HG03378 (cell line): Measurements from ENCODE around the gene GFRA1.
"Not testable (repeated sequence)": the region's sequence is repeated elsewhere in the genome, so short reads cannot be mapped to it uniquely, and the experiment has no call there.

Experiments used
- ATAC-seq: cut with Tn5 transposase; IDR thresholded peaks from one replicate; pipeline ENCODE4 v1.9.1; 2021; ENCODE audit warnings: mild to moderate bottlenecking, moderate library complexity; ENCODE audit not compliant: unreplicated experiment

Gene GFRA1

DNA sequence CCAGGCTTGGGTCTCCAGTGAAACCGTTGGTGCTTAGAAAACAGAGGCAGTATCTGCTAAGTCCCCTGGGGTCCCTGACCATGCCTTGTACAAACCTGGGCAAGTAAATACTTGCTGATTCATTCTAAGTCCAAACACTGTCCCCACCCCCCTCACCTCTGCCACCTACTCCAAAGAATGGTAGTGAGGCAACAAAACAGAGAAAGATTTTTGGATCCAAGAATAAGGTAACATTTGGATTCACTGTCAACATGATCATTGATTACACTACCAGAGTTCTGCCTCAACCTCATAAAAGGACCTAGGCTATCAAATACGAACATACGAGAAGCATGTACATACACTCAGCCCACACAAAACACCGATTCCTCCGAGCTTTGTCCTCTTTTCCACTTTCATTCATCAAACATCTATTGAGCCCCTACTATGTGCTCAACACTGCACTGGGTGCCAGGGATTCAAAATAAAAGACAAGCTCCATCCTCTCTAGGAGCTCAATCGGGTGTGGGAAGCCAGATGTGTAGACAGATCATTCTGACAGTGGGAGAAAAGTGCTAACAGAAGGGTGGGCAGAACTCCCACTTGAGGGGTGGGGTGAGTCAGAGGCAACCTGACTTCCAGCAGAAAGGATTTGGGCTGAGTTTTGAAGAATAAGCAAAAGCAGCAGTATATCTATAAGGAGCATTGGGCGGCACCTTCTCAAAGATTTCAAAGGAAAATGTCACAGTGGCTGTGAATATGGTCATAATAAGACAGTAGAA lies 71.2 kb downstream of the GFRA1 start:
- ATAC-seq: no peak

- no peak for ATAC-seq
These were observed 72.0 kb downstream of the GFRA1 start for GRCh38 chr10:116201011-116201410.

DNA sequence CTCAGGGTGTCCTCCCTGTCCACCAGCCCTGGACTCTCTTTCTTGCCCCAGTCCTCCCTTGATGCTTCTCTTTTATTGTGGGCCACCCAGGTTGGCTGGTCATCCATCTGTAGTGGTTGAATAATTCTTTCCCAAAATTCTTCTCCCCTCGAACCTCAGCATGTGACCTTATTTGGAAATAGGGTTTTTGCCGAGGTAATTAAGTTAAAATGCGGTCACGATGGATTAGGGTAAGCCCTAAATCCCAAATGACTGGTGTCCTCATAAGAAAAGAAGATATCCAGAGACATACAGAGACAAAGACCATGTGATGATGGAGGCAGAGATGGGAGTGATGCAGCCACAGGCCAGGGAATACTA lies 74.3 kb downstream of the GFRA1 start:
- no peak for ATAC-seq

DNA sequence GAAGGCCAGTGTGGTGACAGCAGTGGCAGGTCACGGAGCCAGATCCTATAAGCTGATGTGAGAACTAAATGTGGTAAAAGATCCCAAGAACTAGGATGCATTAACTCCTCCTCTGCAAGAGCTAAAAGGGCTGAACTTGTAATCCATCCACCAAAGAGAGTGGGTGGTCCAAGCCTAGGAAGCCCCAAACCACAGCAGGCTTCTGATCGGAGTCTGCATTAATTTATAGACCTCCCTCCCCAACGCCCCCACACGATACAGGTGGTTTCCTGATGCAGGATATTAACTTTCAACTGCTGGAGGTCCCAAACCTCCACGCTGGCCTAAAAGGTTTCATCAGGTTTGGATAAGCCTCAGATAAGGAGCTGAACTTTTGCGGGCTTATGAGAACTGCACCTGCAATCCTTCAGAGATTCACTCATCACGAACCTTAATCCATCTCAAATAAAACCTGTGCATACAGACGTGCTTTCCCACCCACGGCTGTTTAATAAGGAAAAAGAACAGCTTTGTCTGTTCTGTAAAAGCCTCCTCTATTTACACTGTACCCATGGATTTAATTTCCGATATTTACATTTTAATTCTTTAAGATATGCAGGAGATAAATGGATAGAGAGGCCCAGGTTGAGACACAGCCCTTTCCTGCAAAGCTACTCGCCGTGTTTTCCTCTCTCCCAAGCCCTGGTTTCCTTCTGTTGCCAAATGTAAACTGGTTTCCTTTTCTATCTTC lies 74.9 kb downstream of the GFRA1 start:
- ATAC-seq: no peak

DNA sequence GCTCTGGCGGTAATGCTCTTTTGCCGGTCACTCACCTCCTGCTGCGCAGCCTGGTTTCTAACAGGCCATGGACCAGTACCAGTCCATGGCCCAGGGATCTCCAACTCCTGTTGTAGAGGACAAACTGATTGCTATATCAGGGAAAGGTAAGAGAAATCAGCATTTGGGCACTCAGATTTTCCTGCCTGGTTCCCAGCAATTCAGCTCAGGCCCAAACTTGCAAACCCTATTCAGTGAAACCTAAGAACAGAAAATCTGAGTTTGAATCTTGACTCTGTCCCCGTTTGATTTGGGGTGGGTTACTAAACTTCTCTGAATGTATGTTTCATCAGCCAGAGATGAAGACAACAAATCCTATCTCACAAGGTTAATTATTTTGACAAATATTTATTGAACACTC lies 77.4 kb downstream of the GFRA1 start:
- no peak for ATAC-seq

GRCh38 chr10:116195039-116195438 lies 78.0 kb downstream of the GFRA1 start:
- ATAC-seq: no peak

GRCh38 chr10:116194061-116194460 lies 78.9 kb downstream of the GFRA1 start:
- ATAC-seq: no peak

GRCh38 chr10:116190883-116191282 lies 82.1 kb downstream of the GFRA1 start:
- no peak for ATAC-seq

DNA sequence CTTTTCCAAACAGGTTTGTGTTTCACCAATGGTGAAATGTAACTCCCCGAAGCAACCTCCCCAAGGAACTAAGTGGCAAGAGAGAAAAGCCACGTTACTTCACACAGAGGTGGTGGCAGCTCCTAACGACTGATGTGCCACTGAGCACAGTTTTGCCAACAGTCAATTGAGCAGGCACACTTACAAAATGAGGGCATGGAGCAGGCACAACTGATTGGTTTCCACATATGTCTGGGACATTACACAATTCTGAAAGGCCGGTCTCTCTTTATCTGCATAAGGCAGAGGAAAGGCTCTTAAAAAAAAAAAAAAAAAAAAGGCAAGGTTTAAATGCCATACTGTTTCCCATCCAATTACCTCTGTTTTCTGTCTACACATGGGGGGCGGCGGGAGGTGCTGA lies 86.7 kb downstream of the GFRA1 start:
- no peak for ATAC-seq

GRCh38 chr10:116185199-116185867 lies 87.7 kb downstream of the GFRA1 start:
- ATAC-seq: no peak

DNA sequence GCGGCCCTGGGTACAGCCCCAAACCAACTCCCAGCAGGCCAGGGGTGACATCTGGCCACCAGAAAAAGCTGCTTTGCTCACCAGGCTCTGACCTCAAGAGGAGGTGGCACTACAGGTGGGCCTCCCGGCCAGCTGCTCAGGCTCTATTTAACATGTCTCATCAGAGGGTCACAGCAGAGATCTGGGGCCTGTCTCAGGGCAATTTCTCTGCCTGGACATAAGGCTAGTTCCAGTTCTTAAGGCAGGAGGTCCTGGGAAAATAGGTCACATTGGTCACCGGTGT lies 88.6 kb downstream of the GFRA1 start:
- no peak for ATAC-seq

DNA sequence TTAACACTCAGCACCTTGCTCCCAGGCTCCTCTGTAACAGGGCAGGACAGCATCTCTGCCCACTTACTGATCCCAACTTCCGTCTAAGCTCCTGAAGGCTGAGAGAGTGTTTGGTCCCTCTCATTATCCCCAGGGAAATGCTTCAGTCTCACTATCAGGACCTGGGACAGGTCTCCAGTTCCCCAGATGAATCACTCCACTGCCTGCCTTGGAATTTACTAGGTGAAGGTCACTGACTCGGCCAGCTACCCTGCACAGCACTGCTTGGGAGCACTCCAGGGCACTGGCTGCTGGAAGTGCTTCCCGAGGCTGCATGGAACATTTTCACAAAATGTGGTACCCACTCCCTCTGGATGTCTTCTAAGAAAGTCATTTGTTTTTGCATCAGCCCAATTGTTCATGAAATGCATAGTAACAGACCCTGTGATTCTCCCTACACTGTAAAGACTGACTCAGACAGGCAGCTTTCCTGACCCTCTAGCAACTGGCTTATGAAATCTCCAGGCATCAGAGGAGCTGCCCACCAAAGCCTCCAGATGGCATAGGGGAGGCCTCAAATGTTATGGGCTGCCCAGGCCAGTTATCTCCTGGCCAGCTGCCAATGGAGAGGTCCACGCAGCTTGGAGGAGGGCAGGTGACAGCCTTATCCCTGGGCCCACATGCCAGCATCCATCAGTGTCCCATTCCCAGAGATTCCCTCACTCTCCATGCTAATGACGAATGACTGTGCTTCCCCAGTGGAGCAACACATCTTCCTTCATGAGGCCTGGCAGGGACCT lies 89.1 kb downstream of the GFRA1 start:
- no peak for ATAC-seq

DNA sequence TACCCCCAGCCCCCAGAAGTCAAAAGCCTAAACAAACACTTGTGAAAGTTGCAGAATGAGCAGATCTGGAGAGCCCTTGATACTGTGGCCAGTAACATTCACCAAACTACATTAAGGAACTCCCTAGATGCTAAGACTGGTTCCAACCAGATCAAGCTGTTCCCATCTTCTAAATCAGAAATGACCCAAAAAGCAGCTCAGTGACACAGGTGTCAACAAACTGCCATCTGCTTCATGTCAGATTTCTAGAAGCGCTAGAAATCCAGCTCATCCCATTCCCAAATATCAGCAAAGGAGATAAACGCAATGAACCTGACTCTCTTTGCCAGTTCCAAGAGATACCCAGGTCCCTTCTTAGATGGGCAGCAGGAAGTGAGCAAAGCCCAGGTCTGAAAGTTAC lies 90.6 kb downstream of the GFRA1 start:
- no peak for ATAC-seq

GRCh38 chr10:116178086-116178605 lies 94.9 kb downstream of the GFRA1 start:
- ATAC-seq: no peak

GRCh38 chr10:116175231-116175630 lies 97.8 kb downstream of the GFRA1 start:
- no peak for ATAC-seq

DNA sequence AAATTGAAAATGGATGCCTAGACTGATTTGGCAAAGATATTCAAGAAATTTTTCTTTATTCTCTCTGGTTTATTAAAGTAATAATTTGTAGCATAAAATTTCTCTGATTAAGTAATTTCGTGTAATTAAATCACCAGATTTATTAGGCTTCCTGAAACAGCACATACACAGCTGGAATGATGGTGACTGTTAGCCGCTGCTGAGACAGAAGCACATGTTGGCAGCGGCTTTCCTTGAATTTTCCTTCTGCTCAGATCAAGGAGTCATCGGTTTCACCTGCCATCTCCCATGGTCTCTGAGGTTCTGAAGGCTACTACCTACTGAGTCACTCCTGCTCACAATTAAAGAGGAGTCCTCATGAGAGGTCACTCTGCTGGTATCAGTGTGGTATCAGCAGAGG lies 101.5 kb downstream of the GFRA1 start:
- no peak for ATAC-seq

DNA sequence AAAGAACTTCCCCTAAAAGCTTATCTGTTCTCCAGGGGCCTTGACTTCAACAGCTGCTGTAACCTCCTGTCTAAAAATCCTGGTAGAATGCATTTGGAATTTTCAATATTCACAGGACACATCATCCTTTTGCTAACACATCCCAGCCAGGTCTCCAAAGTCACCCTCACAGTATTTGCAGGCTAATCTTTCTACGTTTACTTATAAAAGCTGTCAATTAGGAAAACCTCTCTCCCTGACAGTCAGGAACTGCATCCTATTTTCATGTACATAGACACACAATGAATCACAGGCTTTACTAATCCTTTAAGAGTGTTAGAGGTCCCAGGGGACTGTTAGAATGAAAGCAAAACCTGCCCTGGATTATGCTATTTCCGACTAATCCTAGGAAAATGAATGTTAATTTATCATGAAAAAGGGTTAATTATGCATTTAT lies 102.2 kb downstream of the GFRA1 start:
- ATAC-seq: no peak

DNA sequence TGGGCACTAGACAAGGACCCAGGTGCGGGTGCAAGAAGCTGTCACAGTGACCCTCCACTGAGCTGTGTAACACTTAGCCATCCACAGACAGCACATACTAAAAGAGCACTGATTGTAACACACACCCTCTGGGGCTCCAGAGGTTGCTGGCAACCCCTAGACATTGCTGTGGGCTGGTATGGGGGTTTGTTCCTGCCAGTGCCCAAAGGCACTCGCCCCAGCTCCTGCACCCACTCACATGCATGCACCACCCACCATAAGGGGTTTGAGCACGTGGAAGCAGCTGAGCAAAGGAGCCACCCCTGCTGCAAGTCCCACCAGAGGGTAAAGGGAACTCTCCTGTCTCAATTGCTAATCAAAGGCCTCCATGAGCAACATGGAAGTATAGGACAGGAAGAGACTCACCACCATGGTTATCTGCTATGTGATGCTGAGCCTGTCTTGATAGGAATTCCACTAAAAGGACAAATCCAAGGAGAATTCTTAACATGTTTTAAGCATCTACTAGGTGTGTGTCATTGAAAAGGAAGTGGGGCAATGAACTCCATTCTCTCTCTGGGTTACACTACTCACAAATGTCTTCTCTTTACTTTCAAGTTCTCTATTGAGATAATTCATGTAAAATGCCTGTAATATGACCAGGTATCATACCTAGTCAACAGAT lies 103.1 kb downstream of the GFRA1 start:
- ATAC-seq: no peak

DNA sequence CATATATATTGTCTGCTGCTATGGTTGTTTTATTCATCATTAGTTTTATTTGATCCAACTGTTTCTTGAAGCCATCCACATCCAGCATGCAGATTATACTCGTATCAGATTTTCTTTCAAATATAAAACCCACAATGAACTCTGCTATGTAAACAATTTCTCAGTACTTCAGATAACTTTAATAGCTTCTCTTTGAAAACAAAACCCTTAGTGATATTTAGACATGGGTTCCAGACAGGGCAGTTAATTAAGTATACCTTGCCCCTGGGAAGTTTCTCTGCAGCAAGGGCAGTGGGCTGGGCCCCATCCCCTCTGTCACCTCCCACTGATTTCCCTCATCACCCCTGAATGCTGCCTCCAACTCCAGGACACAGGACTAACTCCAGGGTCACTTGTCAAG lies 104.3 kb downstream of the GFRA1 start:
- no peak for ATAC-seq

DNA sequence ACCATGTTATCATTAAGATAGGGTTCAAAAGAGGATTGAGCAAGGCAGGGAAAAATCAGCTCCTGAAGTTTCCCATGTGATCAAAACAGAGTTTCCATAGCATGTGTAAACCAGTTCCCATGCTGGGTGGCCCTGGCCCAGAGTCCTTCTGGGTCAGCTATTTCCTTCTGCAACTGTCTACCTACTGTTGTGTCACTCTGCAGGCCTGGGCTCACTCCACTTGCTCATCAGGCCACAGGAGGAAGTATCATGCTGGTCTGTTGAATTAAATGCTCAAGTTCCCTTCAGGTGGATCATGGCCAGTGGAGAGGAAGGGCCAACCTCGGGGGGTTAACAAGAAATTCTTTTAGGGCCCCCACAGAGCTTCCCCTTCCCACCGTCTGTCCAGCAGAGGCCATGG lies 104.7 kb downstream of the GFRA1 start:
- no peak for ATAC-seq

- ATAC-seq: not testable (repeated sequence)
These were observed 107.1 kb downstream of the GFRA1 start for GRCh38 chr10:116165941-116166340.
